Neural progenitor cell (in vitro differentiated cells): ENCODE measurements around the gene KIAA0825.

Experiments used
- EZH2phosphoT487 ChIP-seq: fragments of 200-600 bp; sonication (generic); IDR thresholded peaks from 2 replicates; pipeline ENCODE4 v1.6.1; 2017; ENCODE audit warnings: antibody characterized with exemption
- TF ChIP-seq, protein P1 (sequence below): fragments of 200-600 bp; sonication (generic); IDR thresholded peaks from 2 replicates; pipeline ENCODE4 v1.5.1; 2017; ENCODE audit warnings: antibody characterized with exemption, mild to moderate bottlenecking

DNA sequence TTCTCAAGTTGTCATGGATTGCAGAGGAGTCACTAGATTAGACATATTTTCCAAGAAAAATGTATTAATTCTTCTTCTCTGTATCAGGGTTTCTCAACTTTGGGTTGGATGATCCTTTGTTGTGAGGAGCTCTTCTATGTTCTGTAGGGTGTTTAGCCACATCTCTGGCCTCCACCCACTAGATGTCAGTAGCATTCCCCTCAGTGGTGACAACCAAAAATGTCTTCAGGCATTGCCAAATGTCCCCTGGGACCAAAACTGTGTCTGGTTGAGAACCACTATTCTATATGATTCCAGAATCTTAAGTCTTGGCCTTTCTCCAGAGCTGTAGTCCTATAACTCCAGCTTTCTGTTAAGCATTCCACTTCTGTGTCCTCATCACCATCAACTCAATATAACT lies 220.9 kb downstream of the KIAA0825 start:
- TF ChIP-seq, protein P1, sequence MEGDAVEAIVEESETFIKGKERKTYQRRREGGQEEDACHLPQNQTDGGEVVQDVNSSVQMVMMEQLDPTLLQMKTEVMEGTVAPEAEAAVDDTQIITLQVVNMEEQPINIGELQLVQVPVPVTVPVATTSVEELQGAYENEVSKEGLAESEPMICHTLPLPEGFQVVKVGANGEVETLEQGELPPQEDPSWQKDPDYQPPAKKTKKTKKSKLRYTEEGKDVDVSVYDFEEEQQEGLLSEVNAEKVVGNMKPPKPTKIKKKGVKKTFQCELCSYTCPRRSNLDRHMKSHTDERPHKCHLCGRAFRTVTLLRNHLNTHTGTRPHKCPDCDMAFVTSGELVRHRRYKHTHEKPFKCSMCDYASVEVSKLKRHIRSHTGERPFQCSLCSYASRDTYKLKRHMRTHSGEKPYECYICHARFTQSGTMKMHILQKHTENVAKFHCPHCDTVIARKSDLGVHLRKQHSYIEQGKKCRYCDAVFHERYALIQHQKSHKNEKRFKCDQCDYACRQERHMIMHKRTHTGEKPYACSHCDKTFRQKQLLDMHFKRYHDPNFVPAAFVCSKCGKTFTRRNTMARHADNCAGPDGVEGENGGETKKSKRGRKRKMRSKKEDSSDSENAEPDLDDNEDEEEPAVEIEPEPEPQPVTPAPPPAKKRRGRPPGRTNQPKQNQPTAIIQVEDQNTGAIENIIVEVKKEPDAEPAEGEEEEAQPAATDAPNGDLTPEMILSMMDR, result no peak
- no peak for TF ChIP-seq EZH2phosphoT487
